GM21447 (cell line): ENCODE results near the gene MED27.

ENCODE experiments used
- ATAC-seq: cut with Tn5 transposase; IDR thresholded peaks from one replicate; pipeline ENCODE4 v1.9.1; 2021; ENCODE audit not compliant: unreplicated experiment

MED27 gene

DNA sequence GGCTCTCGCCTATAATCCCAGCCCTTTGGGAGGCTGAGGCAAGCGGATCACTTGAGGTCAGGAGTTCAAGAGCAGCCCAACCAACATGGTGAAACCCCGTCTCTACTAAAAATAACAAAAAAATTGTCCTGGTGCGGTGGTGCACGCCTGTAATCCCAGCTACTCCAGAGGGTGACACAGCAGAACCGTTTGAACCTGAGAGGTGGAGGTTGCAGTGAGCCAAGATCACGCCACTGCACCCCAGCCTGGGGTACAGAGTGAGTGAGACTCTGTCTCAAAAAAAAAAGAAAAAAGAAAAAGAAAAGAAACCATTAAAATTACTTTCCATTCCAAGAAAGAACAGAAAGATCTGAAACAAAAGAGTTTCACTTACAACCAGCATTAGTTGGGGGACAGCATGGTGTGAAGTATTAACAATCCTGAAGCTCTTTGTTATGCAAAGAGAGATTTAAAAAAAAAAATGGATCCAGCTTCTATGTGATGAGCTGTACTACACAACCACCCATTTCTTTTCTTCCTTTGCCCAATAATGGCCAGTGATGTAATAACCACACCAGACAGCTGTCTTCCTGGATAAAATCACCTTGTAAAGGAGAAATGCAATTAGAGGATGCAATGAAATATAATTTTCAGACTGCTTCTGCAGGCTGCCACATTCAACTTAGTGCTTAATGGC is 76.9 kb downstream of the MED27 start:
- no peak for ATAC-seq

DNA sequence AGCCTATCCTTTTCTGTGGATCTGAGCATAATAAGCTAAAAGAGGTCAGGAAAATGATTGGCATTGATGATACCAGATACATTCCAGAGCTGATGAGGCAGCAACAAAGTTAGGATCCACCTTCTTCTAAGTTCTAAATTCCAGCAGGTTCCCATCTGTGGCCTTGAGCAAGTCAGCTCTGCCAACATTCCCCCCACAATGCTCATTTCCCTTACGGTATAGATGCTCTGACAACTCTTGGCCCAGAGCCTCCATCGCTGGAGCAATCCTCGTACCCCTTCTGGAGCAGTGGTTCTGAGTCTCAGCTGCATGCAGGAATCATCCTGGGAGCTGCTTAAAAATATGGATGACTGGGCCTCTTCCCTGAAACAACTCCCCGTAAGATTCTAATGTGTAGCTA is 78.1 kb downstream of the MED27 start:
- no peak for ATAC-seq

DNA sequence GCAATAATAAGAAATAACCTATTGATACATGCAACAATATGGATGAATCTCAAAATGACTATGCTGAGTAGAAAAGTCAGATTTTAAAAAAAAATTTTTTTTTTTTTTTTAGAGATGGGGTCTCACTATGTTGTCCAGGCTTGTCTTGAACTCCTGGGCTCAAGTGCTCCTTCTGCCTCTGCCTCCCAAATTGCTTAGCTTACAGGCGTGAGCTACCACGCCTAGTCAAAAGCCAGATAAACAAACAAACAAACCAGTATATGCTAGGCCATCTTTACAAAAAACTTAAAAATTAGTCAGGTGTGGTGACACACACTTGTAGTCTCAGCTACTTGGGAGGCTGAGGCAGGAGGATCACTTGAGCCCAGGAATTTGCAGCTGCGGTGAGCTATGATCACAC is 79.0 kb downstream of the MED27 start:
- ATAC-seq, result no peak

DNA sequence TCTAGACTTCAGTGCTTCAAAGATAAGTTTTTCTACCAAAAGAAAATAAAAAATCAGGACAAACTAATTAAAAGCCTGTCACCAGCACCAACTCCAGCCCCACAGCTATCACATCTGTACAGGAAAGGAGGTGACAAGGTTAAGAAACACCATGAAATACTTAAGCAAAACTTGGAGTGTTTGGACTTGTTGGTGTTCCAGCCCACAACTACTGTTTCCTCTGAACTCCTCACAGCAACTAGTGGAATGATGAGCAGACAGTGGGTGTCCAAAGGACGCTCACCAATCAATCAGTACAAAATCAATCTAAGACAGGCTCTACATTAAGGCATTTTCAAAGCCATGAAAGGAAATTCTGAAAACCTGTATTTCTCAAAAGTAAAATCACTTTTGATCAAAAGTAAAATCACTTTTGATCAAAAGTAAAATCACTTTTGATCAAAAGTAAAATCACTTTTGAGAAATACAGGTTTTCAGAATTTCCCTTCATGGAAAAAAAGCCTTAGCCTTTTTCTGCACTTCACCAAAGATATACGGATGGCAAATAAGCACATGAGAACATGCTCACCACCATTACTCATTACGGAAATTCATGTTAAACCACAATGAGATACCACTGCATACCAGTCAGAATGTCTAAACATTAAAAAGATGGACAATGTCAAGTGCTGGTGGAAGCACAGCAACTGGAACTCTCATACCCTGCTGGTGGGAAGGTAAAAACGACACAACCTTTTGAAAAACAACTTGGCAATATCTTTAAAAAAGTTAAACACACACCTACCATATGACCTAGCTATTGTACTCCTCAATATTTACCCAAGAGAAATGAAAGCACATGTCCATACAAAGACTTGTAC is 79.7 kb downstream of the MED27 start:
- ATAC-seq, result no peak

DNA sequence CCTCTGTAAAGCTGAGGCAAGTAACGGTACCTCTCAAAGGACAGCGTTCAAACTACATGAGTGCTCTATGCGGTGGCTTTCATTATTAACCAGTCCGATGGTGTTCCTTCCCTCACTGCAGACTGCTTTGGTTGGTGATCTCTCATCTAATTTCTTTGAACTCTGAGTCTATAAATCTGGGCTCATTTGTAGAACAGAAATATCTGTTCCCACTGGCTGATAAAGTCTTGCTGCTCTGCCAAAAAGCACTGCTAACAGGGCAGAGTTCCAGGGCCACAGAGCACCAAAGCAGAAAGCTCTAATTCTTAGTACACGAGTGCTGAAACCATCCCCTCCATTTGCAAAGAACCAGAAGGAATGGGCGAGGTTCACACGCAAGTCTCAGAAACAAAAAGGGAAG is 81.9 kb downstream of the MED27 start:
- no peak for ATAC-seq

DNA sequence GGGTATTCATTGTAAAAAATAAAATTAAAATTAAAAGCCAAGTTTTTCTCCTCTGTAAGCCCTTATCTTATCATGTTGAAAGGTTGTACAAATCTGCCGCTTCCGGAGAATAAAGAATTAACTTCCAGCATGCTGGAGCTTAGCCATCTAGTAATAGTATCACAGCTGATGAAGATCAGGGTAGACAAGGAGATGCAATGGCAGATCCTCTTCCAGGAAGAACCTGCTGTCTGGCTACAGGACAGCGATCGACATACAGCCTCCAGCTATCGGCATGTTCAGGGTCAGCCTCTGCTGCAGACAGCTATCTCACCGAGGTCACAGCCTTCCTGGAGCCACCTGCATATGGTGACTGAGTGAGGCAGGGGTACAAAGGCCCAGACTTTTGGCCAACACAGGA is 82.6 kb downstream of the MED27 start:
- no peak for ATAC-seq

DNA sequence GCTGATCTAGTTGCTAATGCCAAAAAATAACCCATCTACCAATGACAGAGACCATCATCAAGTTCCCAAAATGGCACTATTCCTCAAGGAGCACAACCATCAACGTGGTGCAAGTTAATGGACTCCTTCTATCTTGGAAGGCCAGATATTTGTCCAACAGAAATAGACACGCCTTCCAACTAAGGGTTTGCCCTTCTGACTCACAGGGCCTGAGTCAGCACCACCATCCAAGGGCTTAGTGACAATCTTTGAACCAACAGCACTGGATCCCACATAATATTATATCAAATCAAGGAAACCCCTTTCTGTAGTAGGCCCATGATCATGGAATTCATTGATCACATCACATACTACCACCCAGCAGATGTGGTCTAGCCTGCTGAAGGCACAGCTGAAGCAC is 84.3 kb downstream of the MED27 start:
- ATAC-seq, result no peak

DNA sequence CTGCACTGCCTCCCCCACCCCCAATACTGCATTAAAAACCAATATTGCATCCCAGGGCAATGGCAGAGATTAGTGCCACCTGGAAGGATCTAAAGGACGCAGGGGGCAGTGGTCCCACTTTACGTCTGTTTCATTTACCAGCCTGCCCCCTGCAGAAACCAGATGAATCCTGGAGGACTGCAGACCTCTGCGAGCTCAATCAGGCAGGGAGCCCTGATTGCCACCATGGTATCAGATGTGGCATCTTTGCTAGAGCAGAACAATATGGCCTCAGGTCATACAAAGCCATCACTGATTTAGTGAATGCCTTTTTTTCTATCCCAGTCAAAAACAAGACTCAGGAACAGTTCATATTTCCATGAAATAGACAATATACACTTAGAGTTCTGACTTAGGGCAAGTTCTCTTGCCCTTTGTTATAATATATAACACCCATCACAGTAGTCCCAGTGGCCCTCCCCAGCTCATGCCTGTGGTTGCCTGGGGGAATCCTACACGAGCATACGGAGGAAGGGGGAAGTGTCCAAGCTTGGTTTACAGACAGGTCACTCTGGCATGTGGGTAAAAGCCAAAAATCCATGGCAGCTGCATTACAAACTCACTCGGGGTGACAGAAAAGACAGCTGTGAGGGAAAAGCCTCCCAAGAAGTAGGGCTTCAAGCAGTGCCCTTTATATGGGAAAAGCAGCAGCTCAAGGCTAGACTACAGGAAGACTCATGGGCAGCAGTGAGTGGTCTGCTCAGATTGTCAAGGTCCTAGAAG is 85.1 kb downstream of the MED27 start:
- no peak for ATAC-seq

DNA sequence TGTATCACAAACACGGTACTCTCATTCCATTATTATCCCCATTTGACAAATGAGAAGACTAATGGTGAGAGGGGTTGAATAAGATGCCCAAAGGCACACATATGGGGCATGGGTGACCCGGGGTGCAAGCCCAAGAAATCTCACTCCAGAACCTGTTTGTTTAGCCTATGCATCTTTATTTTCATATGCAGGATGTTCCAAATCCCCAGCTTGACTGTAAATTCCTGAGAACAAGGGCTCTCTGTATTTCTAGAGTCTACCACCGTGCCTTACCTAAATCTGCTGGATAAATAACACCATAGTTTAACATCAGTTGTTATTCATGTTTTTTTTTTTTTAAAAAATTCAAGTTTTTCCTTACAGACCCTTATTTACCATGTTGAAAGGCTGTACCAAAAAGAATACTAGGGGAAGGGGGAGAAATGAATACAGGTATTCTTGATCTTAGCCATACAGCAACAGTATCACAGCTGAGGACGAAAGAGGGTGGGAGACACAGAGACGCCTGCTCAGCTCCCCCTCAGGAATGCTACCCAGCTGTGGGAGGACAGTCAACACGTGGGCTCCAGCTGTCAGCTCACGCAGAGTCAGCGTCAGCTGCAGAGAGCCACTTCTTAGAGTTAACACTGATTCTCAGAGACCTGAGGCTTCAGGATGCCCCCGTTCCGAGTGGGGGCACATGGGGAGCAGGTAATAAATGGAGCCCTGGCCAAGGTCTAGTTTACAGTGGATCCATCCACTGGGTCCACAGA is 86.6 kb downstream of the MED27 start:
- no peak for ATAC-seq

DNA sequence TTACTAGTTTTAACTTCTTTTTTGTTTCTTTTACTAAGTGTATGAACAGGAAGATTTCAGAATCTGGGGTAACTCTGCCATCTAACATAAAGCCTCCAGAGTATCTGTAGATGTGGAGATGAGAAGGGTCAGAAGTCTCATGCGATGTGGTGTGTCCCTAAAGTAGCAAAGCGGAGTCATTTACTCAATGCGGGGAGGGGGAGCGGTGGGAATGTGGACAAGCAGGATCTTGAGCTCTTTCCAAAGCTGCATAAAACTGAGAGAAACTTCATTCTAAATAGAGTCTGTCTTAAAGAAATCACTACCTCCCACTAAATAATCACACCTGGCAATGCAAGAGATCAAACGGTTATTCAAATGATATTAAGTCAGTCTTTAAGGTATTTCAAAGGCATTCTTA is 92.4 kb downstream of the MED27 start:
- no peak for ATAC-seq

DNA sequence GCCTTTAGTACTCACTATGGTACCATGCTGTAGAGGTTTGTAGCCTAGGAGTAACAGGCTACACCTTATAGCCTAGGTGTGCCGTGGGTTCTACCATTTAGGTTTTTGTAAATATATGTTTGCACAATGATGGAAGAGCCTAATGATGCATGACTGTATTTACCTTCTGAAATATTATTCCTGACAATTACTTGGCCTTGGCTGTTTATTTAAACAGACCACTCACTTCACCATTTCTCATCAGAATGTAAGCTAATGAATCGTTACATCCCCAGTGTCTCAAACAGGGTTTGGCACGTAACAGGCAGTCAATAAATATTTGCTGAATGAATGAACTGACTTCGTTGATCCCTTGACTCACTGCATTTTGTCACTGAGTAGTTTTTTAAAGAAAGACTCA is 93.1 kb downstream of the MED27 start:
- no peak for ATAC-seq

DNA sequence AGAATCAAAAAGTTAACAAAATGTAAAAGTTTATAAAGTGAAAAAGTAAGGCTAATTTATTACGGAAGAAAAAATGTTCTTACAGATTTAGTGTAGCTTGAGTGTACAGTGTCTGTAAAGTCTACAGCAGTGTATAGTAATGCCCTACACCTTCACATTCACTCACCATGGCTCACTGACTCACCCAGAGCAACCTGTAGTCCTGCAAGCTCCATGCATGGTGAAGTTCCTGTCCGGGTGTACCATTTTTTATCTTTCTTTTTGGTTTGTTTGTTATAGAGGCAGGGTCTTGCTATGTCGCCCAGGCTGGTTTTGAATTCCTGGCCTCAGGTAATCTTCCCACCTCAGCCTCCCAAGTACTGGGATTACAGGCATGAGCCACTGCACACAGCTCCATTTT is 93.6 kb downstream of the MED27 start:
- no peak for ATAC-seq

DNA sequence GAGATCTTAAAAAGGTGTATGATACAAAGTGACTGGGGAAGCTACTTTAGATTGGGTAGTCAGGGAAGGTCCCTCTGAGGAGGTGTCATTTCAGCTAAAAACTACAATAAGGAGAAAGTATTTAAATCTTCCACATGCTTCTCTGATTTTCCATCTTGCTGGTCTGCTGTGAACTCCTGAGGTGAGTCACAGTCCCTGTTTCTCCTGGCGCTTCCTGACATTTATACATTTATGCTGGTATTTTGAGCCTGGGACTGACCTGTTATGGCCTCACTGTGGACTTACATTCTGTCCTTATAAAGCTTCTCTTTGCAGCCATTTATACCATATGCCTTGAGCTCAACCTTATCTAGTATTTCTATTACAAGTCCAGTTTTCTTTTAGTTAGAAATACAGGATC is 95.1 kb downstream of the MED27 start:
- no peak for ATAC-seq

DNA sequence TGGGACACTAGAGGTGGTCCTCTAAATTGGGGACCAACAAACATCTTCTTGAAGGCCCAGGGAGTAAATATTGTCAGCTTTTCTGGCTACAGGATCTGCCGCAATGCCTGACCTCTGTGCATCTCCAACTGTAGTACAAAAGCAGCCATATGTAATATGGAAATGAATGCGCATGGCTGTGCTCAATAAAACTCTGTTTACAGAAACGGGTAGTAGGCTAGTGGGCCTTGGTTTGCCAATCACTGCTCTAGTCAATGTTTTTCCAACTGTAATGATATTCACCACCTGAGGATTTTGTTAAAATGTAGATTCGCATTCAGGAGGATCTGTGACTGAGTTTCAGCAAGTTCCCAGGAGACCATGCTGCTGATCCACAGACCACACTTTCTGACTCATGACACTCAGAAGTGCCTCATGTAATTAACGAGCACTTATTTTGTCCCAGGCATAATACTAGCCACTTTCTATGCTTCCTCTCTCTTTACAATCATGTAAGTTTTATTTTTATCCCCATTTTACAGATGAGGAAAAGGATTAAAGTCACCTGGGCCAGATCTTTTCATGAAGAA is 96.9 kb downstream of the MED27 start:
- ATAC-seq, result no peak

DNA sequence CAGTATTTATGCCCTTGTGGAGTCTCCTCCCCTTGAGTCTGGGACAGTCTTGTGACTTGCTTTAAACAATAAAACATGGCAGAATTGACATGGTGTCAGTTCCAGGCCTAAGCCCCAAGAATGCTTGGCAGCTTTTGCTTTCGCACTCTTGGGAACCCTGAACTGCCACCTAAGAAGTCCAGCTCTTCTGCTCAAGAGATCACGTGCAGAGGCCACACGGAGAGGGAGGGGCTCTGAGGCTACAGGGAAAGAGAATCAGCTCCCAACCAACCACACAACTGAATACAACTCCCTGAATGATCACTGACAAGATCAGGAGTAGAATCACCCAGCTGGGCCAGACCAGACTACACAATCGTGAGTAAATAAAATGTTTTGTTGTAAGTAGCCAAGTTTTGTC is 97.6 kb downstream of the MED27 start:
- ATAC-seq, result no peak

DNA sequence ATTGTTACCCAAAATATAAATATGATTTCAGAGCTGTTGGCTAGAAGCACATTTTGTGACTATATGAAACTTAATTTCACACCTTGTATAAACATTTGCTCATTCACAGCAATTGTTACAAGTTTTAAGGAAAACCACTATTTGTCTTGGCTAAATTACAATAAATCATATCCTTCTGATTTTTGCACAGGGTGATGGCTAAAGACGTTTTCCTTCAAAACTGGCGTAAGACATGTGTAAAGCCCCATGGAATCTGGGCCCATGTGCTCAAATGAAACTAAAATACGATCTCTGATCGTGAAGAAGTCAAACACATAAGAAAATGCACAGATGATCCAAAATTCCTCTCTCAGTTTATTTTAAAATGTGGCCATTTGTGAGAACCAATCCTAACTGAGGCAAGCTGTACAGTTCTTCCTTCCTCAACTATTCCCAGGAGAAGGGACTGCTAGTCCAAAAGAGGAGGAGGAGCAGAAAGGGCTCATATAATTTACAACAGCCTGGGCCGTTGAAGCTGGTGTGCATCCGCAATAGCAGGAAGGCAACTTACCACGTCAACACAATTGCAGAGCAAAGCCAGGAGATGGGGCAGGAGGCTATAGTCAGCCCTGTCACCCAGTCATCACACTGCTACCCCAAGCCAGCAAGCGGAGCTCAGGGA is 98.4 kb downstream of the MED27 start:
- ATAC-seq, result no peak

DNA sequence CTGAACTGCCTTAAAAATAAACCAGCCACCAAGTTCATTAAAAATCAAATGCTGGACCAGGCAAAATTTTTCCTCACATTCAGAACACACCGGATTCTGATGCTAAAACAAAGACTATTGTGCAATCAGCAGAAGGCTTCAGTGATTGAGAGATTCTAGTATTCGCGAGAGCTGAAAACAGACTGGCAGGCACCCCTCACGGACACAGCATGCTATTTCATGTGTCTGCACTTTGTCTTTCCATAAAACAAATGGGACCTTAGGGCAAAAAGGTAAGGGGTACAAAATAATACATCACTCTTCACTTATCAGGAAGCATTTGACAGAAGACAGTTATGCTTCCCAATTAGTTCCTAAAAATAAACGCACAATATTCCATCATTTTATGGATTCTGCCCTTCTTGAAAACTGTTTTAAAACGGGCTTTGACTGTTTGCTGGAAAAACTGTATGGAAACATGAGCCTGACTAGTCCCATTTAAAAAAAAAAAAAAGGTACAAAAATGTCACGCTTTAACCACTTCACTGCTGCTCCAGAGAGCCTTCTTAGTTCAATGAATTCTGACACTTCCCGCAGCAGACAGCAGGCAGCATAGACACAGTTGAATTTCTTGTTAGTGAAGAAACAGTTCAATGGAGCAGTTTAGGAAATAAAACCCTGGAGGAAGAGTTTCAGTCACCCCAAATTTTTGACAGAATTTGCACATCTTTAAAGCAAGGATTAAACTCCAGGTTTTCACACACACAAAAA is 99.2 kb downstream of the MED27 start:
- no peak for ATAC-seq

DNA sequence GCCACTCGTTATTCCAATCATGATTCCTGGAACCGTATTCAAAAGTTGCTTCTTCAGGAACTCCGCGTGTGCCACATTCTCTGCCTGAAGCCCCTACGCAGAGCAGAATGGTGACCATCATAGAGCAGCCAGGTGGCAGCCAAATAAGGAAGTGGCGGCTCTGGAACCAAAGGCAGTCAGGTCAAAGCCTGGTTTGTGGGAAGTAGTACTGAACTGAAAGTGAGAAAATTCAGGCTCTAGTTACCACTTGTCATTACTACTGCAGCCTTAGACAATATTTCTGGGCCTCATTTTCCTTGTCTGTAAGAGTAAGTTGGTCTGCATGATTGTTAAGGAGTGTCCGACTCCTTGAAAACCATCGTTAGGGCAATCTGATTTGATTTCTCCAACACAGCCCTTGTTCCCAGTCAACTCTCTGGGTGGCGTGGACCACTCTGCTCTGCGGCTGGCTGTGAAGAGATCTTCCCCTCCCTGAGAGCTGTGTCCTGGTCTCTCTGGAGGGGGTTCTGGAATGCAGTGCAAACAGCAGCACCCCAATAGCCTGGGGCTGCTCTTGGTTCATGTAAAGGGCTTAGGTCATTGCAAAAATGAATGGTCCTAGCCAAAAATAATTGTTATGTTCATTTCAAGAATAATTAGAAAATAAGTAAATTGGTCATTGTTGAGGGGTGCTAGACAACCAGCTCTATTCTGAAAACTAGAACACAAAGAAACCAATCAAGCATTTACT is 102.4 kb downstream of the MED27 start:
- no peak for ATAC-seq
